AG04450 (cell line): ENCODE results near the gene HSPBP1. TPM values are rescaled to one million over a fixed set of nuclear protein-coding genes. Genes with fewer than 3 reads are reported as not detected.

Experiments used
- CTCF ChIA-PET: fragments of 300-600, 350-600 bp; formaldehyde crosslinking; extraction: SDS; loops from one replicate; lab custom pipeline; 2022; ENCODE audit warnings: antibody characterized with exemption, inconsistent platforms; lab: Charles Lee
- POLR2A ChIA-PET: fragments of 350-600 bp; formaldehyde crosslinking; extraction: SDS; loops from one replicate; lab custom pipeline; 2021; ENCODE audit warnings: antibody characterized with exemption, inconsistent platforms; lab: Yijun Ruan, JAX
- DNase-seq: peaks from one replicate; pipeline ENCODE4 v3.0.0-alpha.2; 2011; ENCODE audit warnings: low read depth, low spot score
- H3K27ac ChIP-seq: one replicate; pipeline ENCODE4 v1.5.1; 2012; ENCODE audit warnings: low read depth, low read length, control low read depth
- H3K27me3 ChIP-seq: one replicate; pipeline ENCODE4 v1.6.0; 2012; ENCODE audit warnings: low read length; ENCODE audit not compliant: control insufficient read depth, insufficient read depth
- H3K4me3 ChIP-seq: 2 replicates; pipeline ENCODE4 v1.5.1; 2011; ENCODE audit warnings: mild to moderate bottlenecking, low read depth, low read length, control low read depth
- H3K9me3 ChIP-seq: 2 replicates; pipeline ENCODE4 v1.5.1; 2012; ENCODE audit warnings: low read length; ENCODE audit not compliant: control insufficient read depth, insufficient read depth
- polyA plus RNA-seq: library from polyadenylated mRNA; depleted of rRNA; stranded (reverse); fragments of >200 nt; gene quantifications from 2 replicates; pipeline ENCODE4 v1.2.3, GENCODE V29; 2011
- TF ChIP-seq, protein P1 (sequence below): IDR thresholded peaks from 2 replicates; pipeline ENCODE4 v1.5.1; 2011; ENCODE audit warnings: low read depth, low read length, control low read depth, inconsistent platforms

HSPBP1 gene
- polyA plus RNA-seq, 1 experiment = 18.5 TPM

GRCh38 chr19:55253842-55254624 is 25.9 kb downstream of the HSPBP1 start:
- TF ChIP-seq, protein P1, sequence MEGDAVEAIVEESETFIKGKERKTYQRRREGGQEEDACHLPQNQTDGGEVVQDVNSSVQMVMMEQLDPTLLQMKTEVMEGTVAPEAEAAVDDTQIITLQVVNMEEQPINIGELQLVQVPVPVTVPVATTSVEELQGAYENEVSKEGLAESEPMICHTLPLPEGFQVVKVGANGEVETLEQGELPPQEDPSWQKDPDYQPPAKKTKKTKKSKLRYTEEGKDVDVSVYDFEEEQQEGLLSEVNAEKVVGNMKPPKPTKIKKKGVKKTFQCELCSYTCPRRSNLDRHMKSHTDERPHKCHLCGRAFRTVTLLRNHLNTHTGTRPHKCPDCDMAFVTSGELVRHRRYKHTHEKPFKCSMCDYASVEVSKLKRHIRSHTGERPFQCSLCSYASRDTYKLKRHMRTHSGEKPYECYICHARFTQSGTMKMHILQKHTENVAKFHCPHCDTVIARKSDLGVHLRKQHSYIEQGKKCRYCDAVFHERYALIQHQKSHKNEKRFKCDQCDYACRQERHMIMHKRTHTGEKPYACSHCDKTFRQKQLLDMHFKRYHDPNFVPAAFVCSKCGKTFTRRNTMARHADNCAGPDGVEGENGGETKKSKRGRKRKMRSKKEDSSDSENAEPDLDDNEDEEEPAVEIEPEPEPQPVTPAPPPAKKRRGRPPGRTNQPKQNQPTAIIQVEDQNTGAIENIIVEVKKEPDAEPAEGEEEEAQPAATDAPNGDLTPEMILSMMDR = no peak
- no peaks in the 10 kb centered on the region; the same call in 1 of the 2 replicates for H3K9me3 ChIP-seq
- CTCF ChIA-PET = no interaction called here
- H3K27me3 ChIP-seq = no peaks in the 10 kb centered on the region
- POLR2A ChIA-PET = no interaction called here
- no peak overlapping the region for H3K4me3 ChIP-seq
- DNase-seq = no peak
- H3K27ac ChIP-seq = no peak overlapping the region

- POLR2A ChIA-PET = no interaction called here
- CTCF ChIA-PET = no interaction called here
- TF ChIP-seq, protein P1 = no peak
- Histone ChIP-seq H3K27me3 (no peaks in the 10 kb centered on the region), H3K4me3 (no peak overlapping the region), H3K9me3 (no peaks in the 10 kb centered on the region; the same call in 1 of the 2 replicates), H3K27ac (no peak overlapping the region)
- DNase-seq = no peak
Measured at GRCh38 chr19:55252760-55253663, 26.9 kb downstream of the HSPBP1 start.

- DNase-seq = no peak
- Histone ChIP-seq H3K27ac (no peak overlapping the region), H3K4me3 (no peak overlapping the region), H3K27me3 (no peaks in the 10 kb centered on the region), H3K9me3 (no peaks in the 10 kb centered on the region)
- POLR2A ChIA-PET = no interaction called here
- TF ChIP-seq, protein P1 = no peak
- CTCF ChIA-PET = interaction anchor here (1.0 kb wide), 1 partner anchor 216 kb away, joined by 3 read pairs; no protein-coding TSS in a partner anchor
Measured at GRCh38 chr19:55251341-55252081, 28.4 kb downstream of the HSPBP1 start.

GRCh38 chr19:55250262-55251036 is 29.5 kb downstream of the HSPBP1 start:
- no peak overlapping the region for H3K4me3 ChIP-seq
- no peak overlapping the region for H3K27ac ChIP-seq
- ChIA-PET CTCF (no interaction called here), POLR2A (no interaction called here)
- TF ChIP-seq, protein P1 = no peak
- H3K27me3 ChIP-seq = no peaks in the 10 kb centered on the region
- DNase-seq = no peak
- no peaks in the 10 kb centered on the region for H3K9me3 ChIP-seq
